Subcutaneous abdominal adipose tissue (tissue), 5 donors: ENCODE results near the gene THRB.

Experiments
- H3K27ac ChIP-seq: one replicate; pipeline ENCODE4 v1.7.0; 2013; ENCODE audit warnings: low read depth, mild to moderate bottlenecking, inconsistent platforms, low read length, moderate library complexity
- H3K27me3 ChIP-seq, 5 donors: one replicate each; pipeline ENCODE4 v1.7.0; 2013; ENCODE audit warnings: low read length in 5 of 5, inconsistent platforms in 1 of 5; ENCODE audit not compliant: control insufficient read depth in 5 of 5, insufficient read depth in 4 of 5
- H3K36me3 ChIP-seq, 5 donors: one replicate each; pipeline ENCODE4 v1.7.0; 2013; ENCODE audit warnings: low read length in 5 of 5; ENCODE audit not compliant: control insufficient read depth in 5 of 5, insufficient read depth in 5 of 5
- H3K4me1 ChIP-seq, 5 donors: one replicate each; pipeline ENCODE4 v1.7.0; 2013; ENCODE audit warnings: low read length in 5 of 5, mild to moderate bottlenecking in 3 of 5, moderate library complexity in 1 of 5; ENCODE audit not compliant: control insufficient read depth in 5 of 5, insufficient read depth in 5 of 5
- H3K4me3 ChIP-seq, 5 donors: one replicate each; pipeline ENCODE4 v1.7.0; 2013; ENCODE audit warnings: low read length in 5 of 5, low read depth in 1 of 5
- H3K9ac ChIP-seq, 5 donors: one replicate each; pipeline ENCODE4 v1.7.0; 2013; ENCODE audit warnings: low read length in 5 of 5, mild to moderate bottlenecking in 4 of 5, moderate library complexity in 3 of 5
- H3K9me3 ChIP-seq, 5 donors: one replicate each; pipeline ENCODE4 v1.7.0; 2013; ENCODE audit warnings: low read length in 5 of 5; ENCODE audit not compliant: control insufficient read depth in 5 of 5
- donor health status: healthy.
- donor health status: healthy.
- donor health status: healthy.
- donor health status: healthy.
- donor health status: healthy.

THRB gene

GRCh38 chr3:24338409-24339130 is 156.1 kb downstream of the THRB start:
- Histone ChIP-seq H3K9me3 (no peaks in the 10 kb centered on the region), H3K9ac (no peak overlapping the region), H3K27me3 (no peaks in the 10 kb centered on the region), H3K36me3 (peaks cover 0 to 4% (median 0%) of the 10 kb centered on the region in 5 donors), H3K4me3 (no peak overlapping the region), H3K4me1 (peaks cover 0 to 39% (median 23%) of the 10 kb centered on the region in 5 donors), H3K27ac (no peak overlapping the region)

GRCh38 chr3:24336101-24336500 is 158.5 kb downstream of the THRB start:
- Histone ChIP-seq H3K9ac (no peak overlapping the region), H3K27me3 (no peaks in the 10 kb centered on the region), H3K27ac (peak overlapping the region; percentile 68), H3K9me3 (no peaks in the 10 kb centered on the region), H3K36me3 (peaks cover 0 to 10% (median 6%) of the 10 kb centered on the region in 5 donors), H3K4me3 (no peak overlapping the region), H3K4me1 (peaks cover 0 to 45% (median 18%) of the 10 kb centered on the region in 5 donors)

GRCh38 chr3:24332092-24332491 is 162.6 kb downstream of the THRB start:
- no peaks in the 10 kb centered on the region for H3K9me3 ChIP-seq
- H3K27ac ChIP-seq: no peak overlapping the region
- H3K36me3 ChIP-seq: peaks cover 0 to 15% (median 9%) of the 10 kb centered on the region in 5 donors
- peaks cover 0 to 28% (median 3%) of the 10 kb centered on the region in 5 donors for H3K4me1 ChIP-seq
- no peak overlapping the region for H3K4me3 ChIP-seq
- H3K9ac ChIP-seq: no peak overlapping the region
- no peaks in the 10 kb centered on the region for H3K27me3 ChIP-seq

GRCh38 chr3:24323272-24323671 is 171.4 kb downstream of the THRB start:
- no peak overlapping the region for H3K4me3 ChIP-seq
- peaks cover 0 to 8% (median 0%) of the 10 kb centered on the region in 5 donors for H3K36me3 ChIP-seq
- H3K9ac ChIP-seq: no peak overlapping the region
- H3K9me3 ChIP-seq: peaks cover 0 to 9% (median 6%) of the 10 kb centered on the region in 5 donors
- no peak overlapping the region for H3K27ac ChIP-seq
- no peaks in the 10 kb centered on the region for H3K4me1 ChIP-seq
- no peaks in the 10 kb centered on the region for H3K27me3 ChIP-seq

GRCh38 chr3:24320601-24321000 is 174.0 kb downstream of the THRB start:
- Histone ChIP-seq H3K4me3 (no peak overlapping the region), H3K27ac (no peak overlapping the region), H3K4me1 (peaks cover 0 to 18% (median 11%) of the 10 kb centered on the region in 5 donors), H3K9me3 (peaks cover 0 to 11% (median 6%) of the 10 kb centered on the region in 5 donors), H3K9ac (no peak overlapping the region), H3K36me3 (peaks cover 0 to 8% (median 0%) of the 10 kb centered on the region in 5 donors), H3K27me3 (no peaks in the 10 kb centered on the region)

GRCh38 chr3:24318677-24319287 is 175.9 kb downstream of the THRB start:
- no peak overlapping the region for H3K4me3 ChIP-seq
- peaks cover 0 to 11% (median 6%) of the 10 kb centered on the region in 5 donors for H3K9me3 ChIP-seq
- no peaks in the 10 kb centered on the region for H3K27me3 ChIP-seq
- H3K36me3 ChIP-seq: peaks cover 0 to 8% (median 0%) of the 10 kb centered on the region in 5 donors
- H3K27ac ChIP-seq: no peak overlapping the region
- peaks cover 0 to 23% (median 11%) of the 10 kb centered on the region in 5 donors for H3K4me1 ChIP-seq
- no peak overlapping the region for H3K9ac ChIP-seq

- Histone ChIP-seq H3K9me3 (peaks cover 0 to 11% (median 6%) of the 10 kb centered on the region in 5 donors), H3K4me3 (no peak overlapping the region), H3K36me3 (peaks cover 0 to 8% (median 0%) of the 10 kb centered on the region in 5 donors), H3K4me1 (peaks cover 0 to 30% (median 25%) of the 10 kb centered on the region in 5 donors), H3K9ac (no peak overlapping the region), H3K27ac (peak overlapping the region; percentile 12), H3K27me3 (no peaks in the 10 kb centered on the region)
Observed at GRCh38 chr3:24316887-24317383, 177.7 kb downstream of the THRB start.

- H3K27me3 ChIP-seq: no peaks in the 10 kb centered on the region
- peaks cover 0 to 8% (median 0%) of the 10 kb centered on the region in 5 donors for H3K36me3 ChIP-seq
- H3K9ac ChIP-seq: peak overlapping the region in 1 of 5 donors; percentile 43
- H3K27ac ChIP-seq: peak overlapping the region; percentile 12
- peaks cover 0 to 11% (median 6%) of the 10 kb centered on the region in 5 donors for H3K9me3 ChIP-seq
- H3K4me1 ChIP-seq: peaks cover 0 to 40% (median 33%) of the 10 kb centered on the region in 5 donors
- H3K4me3 ChIP-seq: no peak overlapping the region
Observed at GRCh38 chr3:24315971-24316370, 178.7 kb downstream of the THRB start.

GRCh38 chr3:24315356-24315755 is 179.3 kb downstream of the THRB start:
- Histone ChIP-seq H3K9ac (no peak overlapping the region), H3K4me3 (no peak overlapping the region), H3K27ac (no peak overlapping the region), H3K4me1 (peaks cover 0 to 41% (median 33%) of the 10 kb centered on the region in 5 donors), H3K27me3 (no peaks in the 10 kb centered on the region), H3K36me3 (peaks cover 0 to 8% (median 0%) of the 10 kb centered on the region in 5 donors), H3K9me3 (peaks cover 0 to 11% (median 6%) of the 10 kb centered on the region in 5 donors)

- peak overlapping the region in 1 of 5 donors; percentile 26 for H3K4me3 ChIP-seq
- H3K36me3 ChIP-seq: no peaks in the 10 kb centered on the region
- peaks cover 0 to 38% (median 30%) of the 10 kb centered on the region in 5 donors for H3K4me1 ChIP-seq
- H3K27ac ChIP-seq: no peak overlapping the region
- no peaks in the 10 kb centered on the region for H3K27me3 ChIP-seq
- H3K9me3 ChIP-seq: no peaks in the 10 kb centered on the region
- H3K9ac ChIP-seq: no peak overlapping the region
Observed at GRCh38 chr3:24311881-24312280, 182.8 kb downstream of the THRB start.
